CD4-positive, alpha-beta T cell treated with Interleukin-15 for 1 hour (primary cell): Measurements from ENCODE around the gene PIAS4.
"Not testable (repeated sequence)": the region's sequence is repeated elsewhere in the genome, so short reads cannot be mapped to it uniquely, and the experiment has no call there.

ENCODE experiments used
- DNase-seq: peaks from one replicate; pipeline ENCODE4 v3.0.0-alpha.2; 2020

The PIAS4 gene, protein sequence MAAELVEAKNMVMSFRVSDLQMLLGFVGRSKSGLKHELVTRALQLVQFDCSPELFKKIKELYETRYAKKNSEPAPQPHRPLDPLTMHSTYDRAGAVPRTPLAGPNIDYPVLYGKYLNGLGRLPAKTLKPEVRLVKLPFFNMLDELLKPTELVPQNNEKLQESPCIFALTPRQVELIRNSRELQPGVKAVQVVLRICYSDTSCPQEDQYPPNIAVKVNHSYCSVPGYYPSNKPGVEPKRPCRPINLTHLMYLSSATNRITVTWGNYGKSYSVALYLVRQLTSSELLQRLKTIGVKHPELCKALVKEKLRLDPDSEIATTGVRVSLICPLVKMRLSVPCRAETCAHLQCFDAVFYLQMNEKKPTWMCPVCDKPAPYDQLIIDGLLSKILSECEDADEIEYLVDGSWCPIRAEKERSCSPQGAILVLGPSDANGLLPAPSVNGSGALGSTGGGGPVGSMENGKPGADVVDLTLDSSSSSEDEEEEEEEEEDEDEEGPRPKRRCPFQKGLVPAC

DNA sequence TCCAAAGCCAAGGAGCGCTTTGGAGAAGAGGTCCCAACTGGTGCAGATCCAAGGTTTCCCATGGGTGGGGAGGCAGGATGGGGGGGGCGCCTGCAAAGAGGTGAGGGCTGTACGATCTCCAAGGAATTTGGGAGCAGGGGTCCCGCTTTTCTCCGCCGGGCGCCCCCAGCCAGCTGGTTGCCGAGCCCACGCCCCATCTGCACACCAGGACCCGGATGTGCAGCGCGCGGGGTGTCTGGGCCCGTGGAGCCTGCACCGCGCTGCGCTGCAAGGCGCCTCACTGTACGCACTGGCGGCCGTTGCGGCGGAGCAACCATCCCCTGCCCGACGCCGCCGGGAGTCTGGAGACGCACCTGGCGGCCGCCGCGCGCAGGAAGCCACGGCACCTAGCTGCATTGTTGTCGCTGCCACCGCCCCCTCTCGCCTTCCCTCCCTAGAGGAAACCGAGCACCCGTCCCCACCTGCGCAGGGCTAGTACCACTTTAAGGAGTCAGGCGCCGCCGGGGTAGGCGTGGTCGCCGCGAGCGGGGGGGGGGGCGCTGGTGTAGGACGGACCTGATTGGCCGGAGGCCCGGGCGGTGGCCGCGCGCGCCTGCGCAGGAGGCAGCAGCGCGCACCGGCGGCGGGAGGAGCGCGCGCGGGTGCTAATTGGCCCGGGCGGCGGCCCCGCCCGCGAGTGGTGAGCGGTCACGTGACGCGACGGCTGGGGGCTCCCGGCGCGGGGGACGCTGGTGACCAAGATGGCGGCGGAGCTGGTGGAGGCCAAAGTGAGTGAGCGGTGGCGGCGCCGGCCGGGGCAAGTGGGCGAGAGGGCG, at the start of gene PIAS4:
PIAS4 (plus strand) TSS at position 716 of the 815 bp plus-strand sequence; CDS start at position 741, 25 bp downstream.
- DNase-seq: peak; percentile 96

DNA sequence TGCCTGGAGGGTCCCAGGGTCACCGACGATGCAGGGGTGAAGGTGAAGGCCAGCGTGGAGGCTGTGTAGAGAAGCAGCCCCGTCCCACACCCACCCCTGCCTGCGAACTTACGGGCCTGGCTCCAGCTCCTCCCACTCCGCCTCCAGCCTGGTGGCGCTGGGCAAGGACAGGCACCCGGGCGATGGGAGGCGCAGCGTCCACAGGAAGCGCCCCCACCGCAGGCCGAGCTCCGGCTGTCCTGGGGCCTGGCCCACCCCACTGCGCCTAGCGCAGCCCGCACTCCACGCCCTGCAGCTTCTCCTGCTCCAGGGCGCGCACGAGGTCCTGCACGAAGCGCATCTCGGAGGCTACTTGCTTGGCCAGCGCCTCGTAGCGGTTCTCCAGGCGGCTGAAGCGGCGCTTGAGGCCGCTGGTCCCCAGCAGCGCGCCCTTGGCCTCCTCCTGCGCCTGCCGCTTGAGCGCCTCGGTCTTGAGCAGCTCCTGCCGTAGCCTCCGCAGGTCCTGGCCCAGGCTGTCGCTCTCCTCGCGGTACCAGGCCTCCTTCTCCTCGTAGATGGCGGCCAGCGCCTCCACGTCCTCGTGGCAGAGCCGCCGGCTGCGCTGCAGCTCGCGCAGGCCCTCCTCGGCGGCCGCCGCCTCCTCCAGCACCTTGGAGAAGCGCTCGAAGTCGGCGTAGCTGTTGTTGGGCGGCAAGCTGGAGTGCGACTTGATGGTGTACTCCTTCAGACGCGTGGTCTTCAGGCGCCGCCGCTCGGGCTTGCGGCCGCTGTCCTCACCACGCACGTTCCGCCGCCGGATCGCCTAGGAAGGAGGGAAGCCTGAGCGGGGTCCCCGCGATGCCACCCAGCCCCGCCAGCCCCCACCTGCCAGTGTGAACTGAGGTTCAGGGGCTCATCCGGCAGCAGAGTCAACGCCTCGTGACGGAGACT, 48.4 kb upstream of the PIAS4 start:
- DNase-seq: no peak

DNA sequence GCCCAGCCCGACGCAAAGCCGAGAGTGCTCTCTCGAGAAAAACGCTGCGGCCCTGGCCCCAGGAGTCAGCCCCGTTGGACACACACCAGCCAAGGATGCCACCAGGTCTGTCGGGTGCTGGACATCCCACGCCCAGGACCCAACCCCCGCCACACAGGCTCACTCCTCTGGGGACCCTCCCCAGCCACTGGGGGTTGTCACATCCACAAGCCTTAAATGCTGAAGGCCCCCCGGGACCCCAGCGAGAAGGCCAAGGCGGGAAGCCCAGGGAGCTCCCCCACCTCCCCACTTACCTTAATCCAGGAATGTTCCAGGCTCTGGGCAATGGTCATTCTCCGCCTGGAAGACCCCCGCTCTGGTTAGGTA, 47.8 kb upstream of the PIAS4 start:
- DNase-seq: no peak

DNA sequence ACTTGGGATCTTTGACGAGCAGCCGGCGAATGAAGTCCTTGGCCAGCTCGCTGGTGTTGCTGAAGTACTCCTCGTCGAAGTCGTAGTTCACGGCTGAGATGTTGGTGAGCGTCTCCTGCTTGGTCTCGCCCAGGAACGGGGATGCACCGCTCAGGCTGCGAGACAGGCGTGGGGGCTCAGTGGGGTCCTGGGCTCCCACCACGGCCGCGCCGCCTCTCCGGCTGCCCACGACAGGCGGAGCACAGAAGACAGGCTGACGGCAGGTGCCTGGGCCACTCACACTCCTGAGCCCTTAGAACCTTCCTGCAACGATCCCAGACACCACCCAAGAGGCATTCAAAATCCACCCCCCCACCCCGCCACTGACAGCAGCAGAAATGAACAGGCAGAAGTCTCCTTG, 46.5 kb upstream of the PIAS4 start:
- no peak for DNase-seq

DNA sequence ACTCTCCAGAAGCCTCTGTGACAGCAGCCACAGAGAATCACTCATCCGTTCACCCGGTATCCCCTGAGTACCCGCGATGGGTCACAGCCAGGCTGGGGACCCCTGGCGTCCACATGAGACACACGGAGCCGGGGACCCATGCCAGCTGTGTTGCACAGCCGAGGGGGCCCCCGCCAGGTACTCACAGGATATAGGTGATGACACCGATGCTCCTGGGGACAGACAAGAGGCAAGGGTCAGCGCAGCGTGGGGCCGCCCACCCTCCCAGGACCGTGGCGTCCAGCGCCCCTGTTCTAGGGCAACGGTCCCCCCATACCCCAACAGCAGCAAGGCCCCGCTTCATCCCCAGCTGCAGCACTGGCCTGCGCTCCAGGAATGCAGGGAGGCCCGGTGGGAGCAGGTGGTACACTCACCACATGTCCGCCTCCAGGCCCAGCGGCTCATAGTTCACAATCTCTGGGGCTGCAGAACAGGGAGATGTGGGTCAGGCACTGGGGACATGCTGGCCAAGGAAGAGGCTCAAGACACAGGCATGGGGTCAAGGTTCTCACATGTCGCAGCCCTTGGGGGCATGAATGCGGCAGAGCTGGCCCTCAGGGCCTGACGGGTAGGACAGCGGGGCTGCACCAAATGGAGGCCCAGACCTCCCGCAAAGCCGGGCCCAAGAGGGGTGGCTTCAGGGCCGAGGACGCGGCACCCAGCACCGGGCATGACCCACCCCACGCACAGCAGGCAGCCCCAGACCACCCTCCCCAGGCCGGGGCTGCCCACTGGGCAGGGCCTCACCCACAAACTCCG, 43.9 kb upstream of the PIAS4 start:
- no peak for DNase-seq

GRCh38 chr19:3964256-3965194, 43.0 kb upstream of the PIAS4 start:
- DNase-seq: no peak

GRCh38 chr19:3966051-3967017, 41.2 kb upstream of the PIAS4 start:
- DNase-seq: no peak

GRCh38 chr19:3967983-3968382, 39.6 kb upstream of the PIAS4 start:
- not testable (repeated sequence) for DNase-seq

DNA sequence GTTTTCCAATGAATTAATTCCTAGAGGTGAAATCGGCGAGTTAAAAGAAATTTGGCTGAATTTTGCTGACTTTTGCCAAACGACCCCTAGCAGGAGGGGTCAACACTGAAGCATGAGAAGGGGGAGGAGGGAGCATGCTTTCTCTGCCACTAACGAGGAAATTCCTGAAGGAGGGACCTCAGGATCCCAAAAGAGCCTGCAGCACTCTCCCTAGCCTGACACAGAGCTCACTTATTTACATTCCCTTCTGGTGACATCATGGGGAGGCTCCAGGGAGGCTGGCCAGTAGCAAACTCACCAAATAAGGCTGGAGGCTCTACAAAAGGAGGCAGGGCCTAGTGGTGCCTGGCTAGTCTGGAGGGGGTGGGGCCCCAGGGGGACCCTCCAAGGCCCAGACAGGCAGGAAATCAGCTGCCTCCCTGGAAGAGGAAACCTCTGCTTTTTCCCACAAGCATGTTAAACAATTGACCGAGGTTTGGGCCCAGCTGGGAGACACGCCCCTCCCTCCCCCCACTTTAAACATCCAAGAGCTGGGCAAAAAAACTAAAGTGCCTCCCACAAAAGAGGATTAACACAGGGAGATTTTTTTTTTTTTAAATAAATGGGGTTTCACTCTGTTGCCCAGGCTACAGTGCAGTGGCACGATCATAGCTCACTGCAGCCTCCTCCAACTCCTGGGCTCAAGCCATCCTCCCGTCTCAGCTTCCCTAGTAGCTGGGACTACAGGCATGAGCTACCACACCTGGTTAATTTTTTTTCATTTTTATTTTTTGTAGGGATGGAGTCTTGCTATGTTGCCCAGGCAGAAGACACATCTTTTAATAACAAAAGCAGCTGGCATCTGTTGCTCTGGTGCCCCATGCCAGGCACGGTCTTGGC, 38.7 kb upstream of the PIAS4 start:
- DNase-seq: no peak

GRCh38 chr19:3969435-3970312, 37.9 kb upstream of the PIAS4 start:
- DNase-seq: no peak

DNA sequence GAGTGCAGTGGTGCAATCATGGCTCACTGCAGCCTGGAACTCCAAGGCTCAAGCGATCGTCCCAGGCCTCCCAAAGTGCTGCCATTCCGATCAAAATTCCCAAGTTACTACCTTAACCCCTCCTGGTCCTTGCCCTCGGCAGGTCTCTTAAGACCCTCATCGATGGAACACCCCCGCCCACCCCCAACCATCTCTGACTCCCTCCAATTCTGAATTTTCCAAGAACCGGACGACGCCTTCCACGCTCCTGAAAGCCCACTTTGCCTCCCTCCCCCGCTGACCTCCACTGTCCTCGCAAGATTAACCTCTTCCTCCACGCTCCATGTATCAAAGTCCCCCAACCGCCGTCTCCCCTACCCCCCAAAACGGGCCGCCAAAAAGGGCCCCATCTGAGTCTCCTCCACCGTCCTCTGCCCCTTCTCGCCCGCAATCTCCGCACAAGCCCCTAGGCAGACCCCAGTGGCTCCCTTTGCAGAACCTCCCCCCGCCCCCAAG, 37.2 kb upstream of the PIAS4 start:
- DNase-seq: no peak

GRCh38 chr19:3970808-3971598, 36.5 kb upstream of the PIAS4 start, which contains the start of gene DAPK3:
TSS of gene DAPK3 (minus strand) at chr19:3971099. CDS start at chr19:3969735, 1,364 bp downstream.
- peak; percentile 93 for DNase-seq

DNA sequence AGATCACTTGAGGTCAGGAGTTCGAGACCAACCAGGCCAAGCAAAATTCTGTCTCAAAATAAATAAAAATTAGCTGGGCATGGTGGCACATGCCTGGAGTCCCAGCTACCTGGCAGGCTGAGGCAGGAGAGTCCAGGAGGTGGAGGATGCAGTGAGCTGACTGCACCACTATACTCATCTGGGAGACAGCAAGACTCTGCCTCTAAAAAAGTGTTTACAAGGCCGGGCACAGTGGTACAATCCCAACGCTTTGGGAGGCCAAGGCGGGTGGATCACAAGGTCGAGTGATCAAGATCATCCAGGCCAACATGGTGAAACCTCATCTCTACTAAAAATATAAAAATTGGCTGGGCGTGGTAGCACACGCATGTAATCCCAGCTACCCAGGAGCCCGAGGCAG, 32.4 kb upstream of the PIAS4 start:
- no peak for DNase-seq

DNA sequence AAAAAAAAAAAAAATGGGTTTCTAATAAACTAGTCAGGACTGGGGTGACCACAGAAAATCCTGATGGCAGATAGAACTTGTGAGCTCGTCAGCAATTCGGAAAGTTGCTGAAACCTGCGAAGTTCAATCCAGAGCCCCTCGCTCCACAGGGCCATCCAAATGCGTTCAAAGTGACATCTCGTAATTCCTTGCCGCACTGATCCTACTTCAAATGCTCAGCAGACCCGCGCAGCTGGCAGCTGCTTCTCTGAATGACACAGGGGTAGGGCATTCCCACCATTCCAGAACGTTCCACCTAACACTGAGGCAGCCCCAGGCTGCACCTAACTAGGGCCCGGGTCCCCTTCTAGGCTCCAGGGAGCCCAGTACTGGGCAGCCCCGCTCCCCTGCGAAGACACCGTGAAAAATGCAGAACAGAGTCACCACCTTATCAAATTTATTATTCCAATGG, 31.9 kb upstream of the PIAS4 start:
- DNase-seq: no peak

GRCh38 chr19:3976495-3977241, 30.9 kb upstream of the PIAS4 start:
- no peak for DNase-seq
